HEK293 (cell line): Measurements from ENCODE around the gene BTBD3.

Experiments used
- AEBP2 ChIP-seq: fragments of 450-650 bp; formaldehyde crosslinking; IDR thresholded peaks from 2 replicates; pipeline ENCODE4 v1.5.1; 2016; ENCODE audit warnings: missing biosample characterization, missing genetic modification characterization, borderline replicate concordance
- EGR2 ChIP-seq: fragments of 450-650 bp; formaldehyde crosslinking; IDR thresholded peaks from 2 replicates; pipeline ENCODE4 v1.5.1; 2016; ENCODE audit warnings: low read depth, missing biosample characterization, missing genetic modification characterization
- ELK4 ChIP-seq: IDR thresholded peaks from 2 replicates; pipeline ENCODE4 v1.6.1; 2011; ENCODE audit warnings: mild to moderate bottlenecking, low read depth, low read length, borderline replicate concordance
- PATZ1 ChIP-seq: fragments of 450-650 bp; formaldehyde crosslinking; IDR thresholded peaks from 2 replicates; pipeline ENCODE4 v1.5.1; 2016; ENCODE audit warnings: missing biosample characterization, missing genetic modification characterization
- PRDM10 ChIP-seq: fragments of 450-650 bp; formaldehyde crosslinking; IDR thresholded peaks from 2 replicates; pipeline ENCODE4 v1.5.1; 2016; ENCODE audit warnings: missing biosample characterization, missing genetic modification characterization
- SCRT2 ChIP-seq: fragments of 450-650 bp; formaldehyde crosslinking; IDR thresholded peaks from 2 replicates; pipeline ENCODE4 v1.5.1; 2016; ENCODE audit warnings: missing biosample characterization, missing genetic modification characterization
- ZBTB20 ChIP-seq: fragments of 450-650 bp; formaldehyde crosslinking; IDR thresholded peaks from 2 replicates; pipeline ENCODE4 v1.5.1; 2016; ENCODE audit warnings: missing biosample characterization, missing genetic modification characterization
- ZBTB49 ChIP-seq: fragments of 450-650 bp; formaldehyde crosslinking; IDR thresholded peaks from 2 replicates; pipeline ENCODE4 v1.5.1; 2016; ENCODE audit warnings: missing biosample characterization, missing genetic modification characterization, low read depth
- ZFHX2 ChIP-seq: fragments of 450-650 bp; formaldehyde crosslinking; conservative IDR thresholded peaks from 2 replicates; pipeline ENCODE4 v1.5.1; 2016; ENCODE audit warnings: missing biosample characterization, missing genetic modification characterization
- ZNF157 ChIP-seq: fragments of 450-650 bp; formaldehyde crosslinking; IDR thresholded peaks from 2 replicates; pipeline ENCODE4 v1.5.1; 2016; ENCODE audit warnings: missing biosample characterization, missing genetic modification characterization
- ZNF184 ChIP-seq: fragments of 450-650 bp; IDR thresholded peaks from 2 replicates; pipeline ENCODE4 v1.5.1; 2018; ENCODE audit warnings: missing biosample characterization, mild to moderate bottlenecking, missing genetic modification characterization
- ZNF221 ChIP-seq: fragments of 450-650 bp; formaldehyde crosslinking; IDR thresholded peaks from 2 replicates; pipeline ENCODE4 v1.5.1; 2017; ENCODE audit warnings: missing biosample characterization, missing genetic modification characterization, borderline replicate concordance
- ZNF266 ChIP-seq: fragments of 450-650 bp; formaldehyde crosslinking; IDR thresholded peaks from 2 replicates; pipeline ENCODE4 v1.5.1; 2016; ENCODE audit warnings: missing biosample characterization, missing genetic modification characterization, low read depth
- ZNF274 ChIP-seq, 2 experiments: fragments of 200-500 bp in 1 of 2; fragments of 450-650 bp in 1 of 2; sonication (Bioruptor generic) in 1 of 2; formaldehyde crosslinking in 1 of 2; IDR thresholded peaks; 2 replicates each; pipeline versions ENCODE4 v1.5.1 to v1.6.1; 2014 to 2016; ENCODE audit warnings: borderline replicate concordance in 1 of 2, inconsistent platforms in 1 of 2, low read length in 1 of 2, missing biosample characterization in 1 of 2, missing genetic modification characterization in 1 of 2
- ZNF280C ChIP-seq: fragments of 450-650 bp; formaldehyde crosslinking; IDR thresholded peaks from 2 replicates; pipeline ENCODE4 v1.5.1; 2016; ENCODE audit warnings: missing biosample characterization, missing genetic modification characterization
- ZNF280D ChIP-seq: fragments of 450-650 bp; formaldehyde crosslinking; IDR thresholded peaks from 2 replicates; pipeline ENCODE4 v1.5.1; 2016; ENCODE audit warnings: missing biosample characterization, missing genetic modification characterization
- ZNF394 ChIP-seq: fragments of 450-650 bp; formaldehyde crosslinking; IDR thresholded peaks from 2 replicates; pipeline ENCODE4 v1.5.1; 2016; ENCODE audit warnings: missing biosample characterization, missing genetic modification characterization, mild to moderate bottlenecking, moderate library complexity, borderline replicate concordance
- ZNF776 ChIP-seq: fragments of 450-650 bp; formaldehyde crosslinking; IDR thresholded peaks from 2 replicates; pipeline ENCODE4 v1.5.0; 2017; ENCODE audit warnings: missing biosample characterization, missing genetic modification characterization, borderline replicate concordance
- ZNF777 ChIP-seq: fragments of 450-650 bp; formaldehyde crosslinking; IDR thresholded peaks from 2 replicates; pipeline ENCODE4 v1.5.1; 2017; ENCODE audit warnings: missing biosample characterization, missing genetic modification characterization, borderline replicate concordance
- ZNF830 ChIP-seq: fragments of 450-650 bp; IDR thresholded peaks from 2 replicates; pipeline ENCODE4 v1.5.0; 2018; ENCODE audit warnings: missing biosample characterization, missing genetic modification characterization, low read depth, mild to moderate bottlenecking, moderate library complexity
- ZXDB ChIP-seq: fragments of 450-650 bp; formaldehyde crosslinking; IDR thresholded peaks from 2 replicates; pipeline ENCODE4 v1.5.1; 2016; ENCODE audit warnings: missing biosample characterization, missing genetic modification characterization

BTBD3 gene

GRCh38 chr20:11890331-11891076 lies 27.2 kb upstream of the BTBD3 start (continued):
- TF ChIP-seq ZBTB49 (tag by site-specific recombination) (no peak), ZFHX2 (tag by site-specific recombination) (0 out of 2 replicates have a peak, but pooled peaks have one; percentile 13), ZNF157 (tag by site-specific recombination) (no peak), ZXDB (no peak), ZNF280C (tag by site-specific recombination) (no peak), PATZ1 (no peak), ZBTB20 (0 out of 2 replicates have a peak, but pooled peaks have one; percentile 12), ZNF221 (tag by site-specific recombination) (no peak), ZNF776 (tag by site-specific recombination) (no peak), ZNF777 (tag by site-specific recombination) (no peak), ZNF280D (tag by site-specific recombination) (no peak), ELK4 (no peak), ZNF266 (tag by site-specific recombination) (no peak), ZNF830 (tag by site-specific recombination) (no peak), PRDM10 (tag by site-specific recombination) (no peak), ZNF394 (tag by site-specific recombination) (no peak), ZNF184 (tag by site-specific recombination) (no peak), AEBP2 (tag by site-specific recombination) (no peak), SCRT2 (tag by site-specific recombination) (no peak), EGR2 (tag by site-specific recombination) (0 out of 2 replicates have a peak, but pooled peaks have one; percentile 9), ZNF274 (IDR thresholded peaks at IDR 0.05; ENCODE audit: low read length) (no peak), ZNF274 (tag by site-specific recombination; IDR thresholded peaks at IDR 0.05; ENCODE audit: borderline replicate concordance) (no peak)
